Spleen (tissue), 11 donors: ENCODE data around the gene MARCHF10. TPM values are rescaled to one million over a fixed set of nuclear protein-coding genes. Genes with fewer than 3 reads are reported as not detected.

Source experiments
- DNase-seq: peaks from one replicate; pipeline ENCODE4 v3.0.0-alpha.2; 2020
- H3K27ac ChIP-seq, 8 donors: fragments of 200-600 bp; sonication (generic) in 7 of 8; 1 replicate in 4 of 8; 2 replicates in 4 of 8; pipeline versions ENCODE4 v1.5.0 to v1.8.0; 2016 to 2021; ENCODE audit warnings: inconsistent platforms in 4 of 8, mild to moderate bottlenecking in 4 of 8, moderate library complexity in 1 of 8
- H3K27me3 ChIP-seq, 7 donors: fragments of 200-600 bp; sonication (generic) in 6 of 7; replicated peaks in 1 of 7; 1 replicate in 4 of 7; 2 replicates in 3 of 7; pipeline versions ENCODE4 v1.5.0 to v1.8.0; 2016 to 2021; ENCODE audit warnings: inconsistent platforms in 3 of 7, mild to moderate bottlenecking in 1 of 7
- H3K36me3 ChIP-seq, 6 donors: fragments of 200-600 bp; sonication (generic) in 5 of 6; 1 replicate in 4 of 6; 2 replicates in 2 of 6; pipeline versions ENCODE4 v1.5.0 to v1.8.0; 2016 to 2021; ENCODE audit warnings: inconsistent platforms in 2 of 6
- H3K4me1 ChIP-seq, 6 donors: fragments of 200-600 bp; sonication (generic) in 5 of 6; 1 replicate in 3 of 6; 2 replicates in 3 of 6; pipeline versions ENCODE4 v1.5.0 to v1.8.0; 2016 to 2021; ENCODE audit warnings: inconsistent platforms in 3 of 6
- H3K4me3 ChIP-seq, 8 donors: fragments of 200-600 bp; sonication (generic) in 7 of 8; 1 replicate in 4 of 8; 2 replicates in 4 of 8; pipeline versions ENCODE4 v1.5.0 to v1.8.0; 2016 to 2021; ENCODE audit warnings: inconsistent platforms in 4 of 8, mild to moderate bottlenecking in 4 of 8, moderate library complexity in 2 of 8
- H3K9me3 ChIP-seq, 8 donors: fragments of 200-600 bp; sonication (generic) in 7 of 8; 1 replicate in 4 of 8; 2 replicates in 4 of 8; pipeline versions ENCODE4 v1.5.0 to v1.8.0; 2016 to 2021; ENCODE audit warnings: inconsistent platforms in 4 of 8
- POLR2A ChIP-seq, 3 donors: fragments of 450-650 bp; IDR thresholded peaks; one replicate each; pipeline ENCODE4 v1.5.1; 2017; ENCODE audit warnings: antibody characterized with exemption in 3 of 3, mild to moderate bottlenecking in 1 of 3
- POLR2AphosphoS5 ChIP-seq, 3 donors: sonication (generic); formaldehyde crosslinking; IDR thresholded peaks; one replicate each; pipeline ENCODE4 v1.5.1; 2017; ENCODE audit warnings: antibody characterized with exemption in 3 of 3
- WGBS, 5 donors: extraction: QIAGEN DNeasy Blood & Tissue Kit in 3 of 5; methylation state at CpG; one replicate each; pipeline versions ENCODE4 v1.1.5 to v1.1.7; 2013 to 2018; 5-methylcytosine and 5-hydroxymethylcytosine counted together
- intact Hi-C: fragments of 100-400 bp; cut with DNase I; formaldehyde crosslinking; loops from one replicate; pipeline ENCODE4 v1.15.0; 2023; ENCODE audit warnings: low total_unique reads
- polyA plus RNA-seq, 3 donors: library from polyadenylated mRNA; stranded (reverse); fragments of 200-250 nt; gene quantifications; one replicate each; pipeline ENCODE4 v1.2.1, GENCODE V29; 2013
- total RNA-seq, 7 donors: library from RNA; depleted of rRNA in 3 of 7; stranded (reverse); fragments of >200 nt in 3 of 7; fragmentation: NEBNext Ultra II Directional in 4 of 7; extraction: Animal tissue kit (Norgen Biotek cat#: 25700) in 4 of 7; gene quantifications; one replicate each; pipeline versions ENCODE4 v1.1.0 to v1.2.1, GENCODE V29; 2016 to 2021
- TF ChIP-seq, protein P1 (sequence below), 11 experiments: fragments of 200-600 bp in 7 of 11; fragments of 450-650 bp in 4 of 11; sonication (generic) in 4 of 11; IDR thresholded peaks in 8 of 11; conservative IDR thresholded peaks in 3 of 11; 1 replicate in 7 of 11; 2 replicates in 4 of 11; pipeline versions ENCODE4 v1.4.0 to v1.8.0; 2016 to 2021; ENCODE audit warnings: antibody characterized with exemption in 11 of 11, inconsistent platforms in 4 of 11, mild to moderate bottlenecking in 1 of 11
- donor health status: healthy with polysubstance abuse.
- donor health status: DM: no; HTN: no; CAD: no; lungs with moderate emphysema.
- donor health status: DM: no; HTN: no; CAD: no.
- donor health status: Bipolar disorder and iron deficiency.
- donor health status: healthy.
- donor health status: DM: no; HTN: no; CAD: no.
- donor health status: DM: yes; HTN: yes; CAD: no.

MARCHF10 gene
- total and polyA plus RNA-seq, 10 donors = 0.15 to 0.32 (median 0.26) TPM; not detected in 7

DNA sequence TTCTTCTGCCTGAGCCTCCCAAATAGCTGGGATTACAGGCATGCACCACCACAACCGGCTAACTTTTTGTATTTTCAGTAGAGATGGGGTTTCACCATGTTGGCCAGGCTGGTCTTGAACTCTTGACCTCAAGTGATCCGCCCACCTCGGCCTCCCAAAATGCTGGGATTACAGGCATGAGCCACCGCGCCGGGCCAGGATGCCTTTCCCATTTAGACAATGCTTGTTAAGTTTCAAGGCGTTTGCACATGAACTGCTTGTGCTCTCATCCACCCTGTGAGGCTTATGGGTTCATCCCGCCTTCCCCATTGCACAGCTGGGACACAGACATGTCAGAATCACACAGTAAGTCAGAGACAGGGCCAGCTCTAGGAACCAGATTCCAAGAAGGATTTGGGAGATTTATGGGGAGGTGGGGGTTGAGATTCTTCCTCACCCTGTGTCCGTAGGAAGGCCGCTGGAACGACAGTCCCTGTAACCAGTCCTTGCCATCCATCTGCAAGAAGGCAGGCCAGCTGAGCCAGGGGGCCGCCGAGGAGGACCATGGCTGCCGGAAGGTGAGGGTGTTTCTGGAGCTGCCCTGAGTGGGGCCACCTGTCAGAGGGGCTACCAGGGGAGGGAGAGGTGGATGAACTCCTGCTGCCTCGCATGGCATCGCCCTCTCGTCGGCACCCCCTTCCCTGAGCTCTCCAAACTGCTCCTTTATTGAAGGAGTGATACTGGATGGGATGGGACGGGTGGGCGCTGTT, 134.3 kb downstream of the MARCHF10 start:
- TF ChIP-seq, protein P1, sequence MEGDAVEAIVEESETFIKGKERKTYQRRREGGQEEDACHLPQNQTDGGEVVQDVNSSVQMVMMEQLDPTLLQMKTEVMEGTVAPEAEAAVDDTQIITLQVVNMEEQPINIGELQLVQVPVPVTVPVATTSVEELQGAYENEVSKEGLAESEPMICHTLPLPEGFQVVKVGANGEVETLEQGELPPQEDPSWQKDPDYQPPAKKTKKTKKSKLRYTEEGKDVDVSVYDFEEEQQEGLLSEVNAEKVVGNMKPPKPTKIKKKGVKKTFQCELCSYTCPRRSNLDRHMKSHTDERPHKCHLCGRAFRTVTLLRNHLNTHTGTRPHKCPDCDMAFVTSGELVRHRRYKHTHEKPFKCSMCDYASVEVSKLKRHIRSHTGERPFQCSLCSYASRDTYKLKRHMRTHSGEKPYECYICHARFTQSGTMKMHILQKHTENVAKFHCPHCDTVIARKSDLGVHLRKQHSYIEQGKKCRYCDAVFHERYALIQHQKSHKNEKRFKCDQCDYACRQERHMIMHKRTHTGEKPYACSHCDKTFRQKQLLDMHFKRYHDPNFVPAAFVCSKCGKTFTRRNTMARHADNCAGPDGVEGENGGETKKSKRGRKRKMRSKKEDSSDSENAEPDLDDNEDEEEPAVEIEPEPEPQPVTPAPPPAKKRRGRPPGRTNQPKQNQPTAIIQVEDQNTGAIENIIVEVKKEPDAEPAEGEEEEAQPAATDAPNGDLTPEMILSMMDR (IDR thresholded peaks at IDR 0.05 in 8 of 11, conservative IDR thresholded peaks at IDR 0.05 in 3 of 11) = no peak
- TF ChIP-seq POLR2AphosphoS5 (IDR thresholded peaks at IDR 0.05) (no peak), POLR2A (IDR thresholded peaks at IDR 0.05) (no peak)
- peak; percentile 12 for DNase-seq

DNA sequence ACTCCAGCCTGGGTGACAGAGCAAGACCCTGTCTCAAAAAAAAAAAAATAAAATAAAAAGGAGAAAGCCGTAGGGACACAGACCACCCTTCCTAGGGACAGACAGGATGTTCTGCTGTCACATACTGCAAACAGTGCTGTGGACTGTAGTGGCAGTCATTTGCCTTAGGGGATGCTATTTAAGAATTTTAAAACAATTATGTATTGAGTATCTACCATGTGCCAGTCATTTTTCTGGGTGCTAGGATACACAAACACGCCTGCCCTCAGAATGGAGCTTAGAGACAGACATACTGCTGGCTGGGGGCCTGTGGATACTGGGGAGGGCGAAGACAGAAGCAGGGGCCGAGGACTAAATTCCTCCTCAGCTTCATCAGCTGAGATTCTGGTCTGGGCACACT, 135.2 kb downstream of the MARCHF10 start:
- Histone ChIP-seq H3K4me3 (no peak overlapping the region), H3K4me1 (no peaks in the 10 kb centered on the region), H3K36me3 (peaks cover 0 to 22% (median 0%) of the 10 kb centered on the region in 6 donors), H3K9me3 (no peaks in the 10 kb centered on the region), H3K27ac (no peak overlapping the region), H3K27me3 (peaks cover 0 to 5% (median 0%) of the 10 kb centered on the region in 7 donors)
- TF ChIP-seq POLR2A (IDR thresholded peaks at IDR 0.05) (no peak), POLR2AphosphoS5 (IDR thresholded peaks at IDR 0.05) (no peak)
- TF ChIP-seq, protein P1 (IDR thresholded peaks at IDR 0.05 in 8 of 11, conservative IDR thresholded peaks at IDR 0.05 in 3 of 11) = no peak
- 84 to 93% (median 90%) methylated on average over 4 of the region's 4 CpGs for WGBS, 5 donors
- peak; percentile 20 for DNase-seq
- intact Hi-C loops = no loop called here

More for the DNA sequence above, 134.3 kb downstream of the MARCHF10 start:
- H3K27me3 ChIP-seq = peaks cover 0 to 5% (median 0%) of the 10 kb centered on the region in 7 donors
- H3K27ac ChIP-seq = no peak overlapping the region
- no peaks in the 10 kb centered on the region for H3K9me3 ChIP-seq
- no peaks in the 10 kb centered on the region for H3K4me1 ChIP-seq
- H3K4me3 ChIP-seq = no peak overlapping the region
- 86 to 95% (median 90%) methylated on average over 17 to 20 of the region's 20 CpGs for WGBS, 5 donors
- peaks cover 0 to 28% (median 0%) of the 10 kb centered on the region in 6 donors for H3K36me3 ChIP-seq
- intact Hi-C loops = no loop called here

DNA sequence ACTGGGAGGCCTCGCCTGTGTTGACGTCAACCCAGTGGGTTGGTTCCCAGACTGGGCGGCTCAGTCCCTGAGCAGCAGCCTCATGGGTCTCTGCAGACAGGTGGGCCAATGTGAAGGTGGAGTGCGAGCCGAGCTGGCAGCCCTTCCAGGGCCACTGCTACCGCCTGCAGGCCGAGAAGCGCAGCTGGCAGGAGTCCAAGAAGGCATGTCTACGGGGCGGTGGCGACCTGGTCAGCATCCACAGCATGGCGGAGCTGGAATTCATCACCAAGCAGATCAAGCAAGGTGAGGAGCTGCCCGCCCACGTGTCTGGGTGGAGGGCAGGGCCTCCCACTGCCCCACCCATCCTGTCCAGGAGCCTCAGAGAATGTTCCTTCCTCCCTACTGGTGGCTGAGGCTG, 136.6 kb downstream of the MARCHF10 start:
- no peaks in the 10 kb centered on the region for H3K4me1 ChIP-seq
- intact Hi-C loops = no loop called here
- DNase-seq = no peak

More for the DNA sequence above, 136.6 kb downstream of the MARCHF10 start:
- WGBS, 5 donors = 65 to 85% (median 75%) methylated on average over 14 of the region's 14 CpGs
- no peak overlapping the region for H3K27ac ChIP-seq
- TF ChIP-seq POLR2A (IDR thresholded peaks at IDR 0.05) (no peak), POLR2AphosphoS5 (IDR thresholded peaks at IDR 0.05) (no peak)
- TF ChIP-seq, protein P1 (IDR thresholded peaks at IDR 0.05 in 8 of 11, conservative IDR thresholded peaks at IDR 0.05 in 3 of 11) = no peak
- H3K9me3 ChIP-seq = no peaks in the 10 kb centered on the region
- H3K27me3 ChIP-seq = peaks cover 0 to 5% (median 0%) of the 10 kb centered on the region in 7 donors
- H3K36me3 ChIP-seq = peaks cover 0 to 29% (median 0%) of the 10 kb centered on the region in 6 donors
- no peak overlapping the region for H3K4me3 ChIP-seq
